Left ventricle myocardium inferior (tissue), 1 donor: ENCODE measurements around the gene ATP6V1F. TPM values are rescaled to one million over a fixed set of nuclear protein-coding genes. Genes with fewer than 3 reads are reported as not detected.

ENCODE experiments used
- DNase-seq: peaks from one replicate; pipeline ENCODE4 v3.0.0-alpha.2; 2020
- H3K27ac ChIP-seq: fragments of 200-600 bp; replicated peaks from 2 replicates; pipeline ENCODE4 v1.8.0; 2021
- H3K27me3 ChIP-seq: fragments of 200-600 bp; 2 replicates; pipeline ENCODE4 v1.8.0; 2021; ENCODE audit warnings: low read depth
- H3K36me3 ChIP-seq: fragments of 200-600 bp; 2 replicates; pipeline ENCODE4 v1.8.0; 2021
- H3K4me1 ChIP-seq: fragments of 200-600 bp; 2 replicates; pipeline ENCODE4 v1.8.0; 2021
- H3K4me3 ChIP-seq: fragments of 200-600 bp; 2 replicates; pipeline ENCODE4 v1.8.0; 2021; ENCODE audit warnings: mild to moderate bottlenecking, moderate library complexity
- H3K9me3 ChIP-seq: fragments of 200-600 bp; replicated peaks from 2 replicates; pipeline ENCODE4 v1.8.0; 2021
- intact Hi-C: fragments of 100-400 bp; cut with micrococcal nuclease; formaldehyde crosslinking; loops from one replicate; pipeline ENCODE4 v1.11.0; 2022
- total RNA-seq: library from RNA; stranded (reverse); fragmentation: NEBNext Ultra II Directional; extraction: Animal tissue kit (Norgen Biotek cat#: 25700); gene quantifications from one replicate; pipeline ENCODE4 v1.2.1, GENCODE V29; 2021
- TF ChIP-seq, protein P1 (sequence below): fragments of 200-600 bp; IDR thresholded peaks from 2 replicates; pipeline ENCODE4 v1.8.0; 2021; ENCODE audit warnings: antibody characterized with exemption, mild to moderate bottlenecking, borderline replicate concordance
- donor health status: DM: no; HTN: yes; CAD: no; lungs with severe emphysema.

ATP6V1F gene
- total RNA-seq, 1 donor from 2014 or later, result 101 TPM

DNA sequence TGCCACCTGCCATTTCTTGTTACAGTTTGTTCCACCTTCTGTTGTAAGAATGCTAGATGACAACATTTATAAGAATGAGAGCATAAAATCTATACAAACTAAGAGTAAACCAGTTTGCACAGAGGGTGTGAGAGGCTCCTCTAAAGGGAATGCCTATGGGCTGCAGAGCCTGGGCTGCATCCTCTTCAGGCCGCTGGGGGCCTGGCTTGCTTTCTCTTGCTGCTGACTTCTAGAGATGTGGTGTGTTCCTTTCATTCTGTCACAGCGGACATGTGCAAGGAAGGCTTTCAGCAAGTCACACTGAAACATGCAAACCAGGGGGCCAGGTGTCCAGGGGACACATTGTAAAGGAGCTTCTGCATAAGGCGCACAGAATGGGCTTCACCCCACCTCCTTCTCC lies 7.1 kb upstream of the ATP6V1F start:
- DNase-seq, result no peak
- Histone ChIP-seq H3K36me3 (peaks cover 66% of the 10 kb centered on the region), H3K27ac (peak overlapping the region; percentile 4), H3K4me1 (peaks cover 34% of the 10 kb centered on the region), H3K4me3 (no peak overlapping the region), H3K9me3 (no peaks in the 10 kb centered on the region), H3K27me3 (no peaks in the 10 kb centered on the region)
- TF ChIP-seq, protein P1, sequence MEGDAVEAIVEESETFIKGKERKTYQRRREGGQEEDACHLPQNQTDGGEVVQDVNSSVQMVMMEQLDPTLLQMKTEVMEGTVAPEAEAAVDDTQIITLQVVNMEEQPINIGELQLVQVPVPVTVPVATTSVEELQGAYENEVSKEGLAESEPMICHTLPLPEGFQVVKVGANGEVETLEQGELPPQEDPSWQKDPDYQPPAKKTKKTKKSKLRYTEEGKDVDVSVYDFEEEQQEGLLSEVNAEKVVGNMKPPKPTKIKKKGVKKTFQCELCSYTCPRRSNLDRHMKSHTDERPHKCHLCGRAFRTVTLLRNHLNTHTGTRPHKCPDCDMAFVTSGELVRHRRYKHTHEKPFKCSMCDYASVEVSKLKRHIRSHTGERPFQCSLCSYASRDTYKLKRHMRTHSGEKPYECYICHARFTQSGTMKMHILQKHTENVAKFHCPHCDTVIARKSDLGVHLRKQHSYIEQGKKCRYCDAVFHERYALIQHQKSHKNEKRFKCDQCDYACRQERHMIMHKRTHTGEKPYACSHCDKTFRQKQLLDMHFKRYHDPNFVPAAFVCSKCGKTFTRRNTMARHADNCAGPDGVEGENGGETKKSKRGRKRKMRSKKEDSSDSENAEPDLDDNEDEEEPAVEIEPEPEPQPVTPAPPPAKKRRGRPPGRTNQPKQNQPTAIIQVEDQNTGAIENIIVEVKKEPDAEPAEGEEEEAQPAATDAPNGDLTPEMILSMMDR, result no peak
- intact Hi-C loops, result no loop called here

DNA sequence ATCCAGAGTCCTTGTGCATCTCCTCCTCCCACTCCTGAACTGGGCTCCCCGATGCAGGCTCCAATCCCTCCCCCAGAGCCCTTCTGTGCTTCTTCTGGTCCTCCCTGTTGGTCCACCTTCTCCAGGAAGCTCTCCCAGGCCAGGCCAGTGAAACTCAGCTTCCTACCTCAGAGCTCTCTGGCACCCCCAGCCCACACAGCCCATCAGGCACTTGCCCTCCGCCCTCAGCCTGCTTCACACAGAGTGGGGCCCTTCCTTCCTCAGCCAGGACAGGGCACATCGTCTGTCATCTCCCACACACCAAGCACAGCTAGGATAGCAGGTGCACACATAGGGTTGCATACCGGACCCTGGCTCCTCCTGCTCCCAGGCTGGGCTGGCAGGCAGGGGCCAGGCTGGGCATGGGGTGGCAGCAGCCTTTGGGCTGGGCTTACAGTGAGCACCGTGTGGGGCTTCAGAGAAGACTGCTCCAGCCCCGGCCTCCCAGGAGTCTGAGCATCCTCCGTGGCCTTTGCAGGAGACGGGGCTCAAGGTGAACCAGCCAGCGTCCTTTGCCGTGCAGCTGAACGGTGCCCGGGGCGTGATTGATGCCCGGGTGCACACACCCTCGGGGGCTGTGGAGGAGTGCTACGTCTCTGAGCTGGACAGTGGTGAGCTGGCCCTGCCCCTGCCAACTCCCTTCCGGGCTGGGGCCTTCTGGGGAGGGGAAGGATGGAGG lies 6.5 kb upstream of the ATP6V1F start:
- peaks cover 60% of the 10 kb centered on the region for H3K36me3 ChIP-seq
- peaks cover 39% of the 10 kb centered on the region for H3K4me1 ChIP-seq
- H3K27ac ChIP-seq, result peak overlapping the region; percentile 30
- TF ChIP-seq, protein P1, result no peak
- DNase-seq, result no peak
- intact Hi-C loops, result no loop called here
- no peaks in the 10 kb centered on the region for H3K27me3 ChIP-seq
- no peak overlapping the region for H3K4me3 ChIP-seq
- H3K9me3 ChIP-seq, result no peaks in the 10 kb centered on the region

DNA sequence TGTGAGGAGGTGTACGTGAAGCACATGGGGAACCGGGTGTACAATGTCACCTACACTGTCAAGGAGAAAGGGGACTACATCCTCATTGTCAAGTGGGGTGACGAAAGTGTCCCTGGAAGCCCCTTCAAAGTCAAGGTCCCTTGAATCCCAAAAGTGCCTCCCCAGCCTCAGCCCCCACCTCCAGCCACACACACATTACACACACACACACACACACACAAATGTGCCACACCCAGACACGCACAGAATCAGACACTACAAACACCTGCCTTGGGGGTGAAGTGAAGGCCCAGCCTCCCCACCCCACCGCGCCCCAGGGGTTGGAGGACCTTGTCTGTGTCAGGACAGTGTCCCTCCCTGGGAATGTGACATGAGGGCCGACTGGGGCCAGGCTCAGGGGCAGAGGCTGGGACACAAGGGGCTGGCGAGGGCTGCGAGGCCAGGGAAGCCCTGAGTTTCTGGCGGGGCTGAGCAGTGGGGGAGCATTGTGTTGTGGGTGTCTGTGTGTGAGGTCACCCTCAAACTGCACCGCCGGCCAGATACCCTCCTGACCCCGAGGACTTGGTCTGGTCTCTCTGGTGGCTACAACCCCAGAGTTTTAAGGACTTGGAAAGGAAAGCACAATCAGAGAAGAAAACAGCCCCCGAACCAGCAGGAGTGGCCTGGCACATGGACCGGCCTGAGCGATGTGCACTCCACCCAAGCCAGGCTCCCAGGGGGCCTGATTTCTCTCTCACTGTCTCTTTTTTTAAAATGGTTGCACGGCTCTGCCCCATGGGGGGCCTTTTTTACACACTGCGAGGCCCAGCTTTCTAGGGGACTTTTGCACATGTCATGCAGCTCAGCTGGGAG lies 4.0 kb upstream of the ATP6V1F start:
- peak; percentile 62 for DNase-seq
- Histone ChIP-seq H3K27ac (peak overlapping the region; percentile 83), H3K36me3 (peaks cover 36% of the 10 kb centered on the region), H3K4me3 (no peak overlapping the region), H3K27me3 (no peaks in the 10 kb centered on the region), H3K4me1 (peaks cover 55% of the 10 kb centered on the region), H3K9me3 (no peaks in the 10 kb centered on the region)
- intact Hi-C loops, result no loop called here
- TF ChIP-seq, protein P1, result no peak

DNA sequence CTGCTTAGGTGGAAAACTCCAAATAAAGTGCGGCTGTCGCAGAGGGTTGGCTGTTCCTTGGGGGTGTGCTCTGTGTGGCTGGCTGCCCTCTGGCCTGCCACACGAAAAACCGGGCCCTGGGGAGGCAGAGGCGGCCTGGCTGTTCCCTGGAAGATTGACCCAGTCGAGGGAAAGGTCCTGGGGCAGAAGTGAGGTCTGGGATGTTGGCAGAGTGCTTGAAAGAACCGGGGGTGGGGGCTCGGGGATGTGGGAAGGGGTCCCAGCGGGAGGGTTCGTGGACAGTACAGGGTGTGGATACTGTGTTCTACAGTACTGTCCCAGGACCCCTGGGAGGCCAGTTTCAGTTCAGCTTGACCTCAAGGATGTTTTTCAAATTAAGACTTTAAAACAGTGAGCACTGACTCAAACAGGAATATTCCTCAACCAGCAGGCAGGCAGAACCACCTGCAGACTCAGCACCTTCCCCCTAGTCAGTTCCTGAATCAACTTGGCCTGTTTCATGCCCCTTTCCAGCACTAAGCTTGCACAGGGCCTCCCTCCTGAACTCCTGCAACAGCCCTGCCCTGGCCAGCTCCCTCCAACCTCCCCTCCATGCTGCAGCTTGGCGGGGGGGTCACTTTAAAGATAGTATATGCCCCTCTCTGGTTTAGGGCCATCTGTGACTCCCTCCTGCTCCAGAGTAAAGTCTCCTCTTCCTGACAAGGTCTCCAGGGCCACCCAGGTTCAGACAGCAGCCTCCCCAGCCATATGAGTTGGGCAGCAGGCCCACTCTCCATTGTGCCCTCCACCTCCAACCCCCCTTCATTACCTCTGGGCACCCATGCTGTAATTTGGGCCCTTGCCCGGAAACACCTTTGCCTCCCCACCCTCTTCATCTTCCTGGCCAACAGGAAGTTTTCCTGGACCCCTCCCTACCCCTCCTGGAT lies 3.2 kb upstream of the ATP6V1F start:
- peak; percentile 60 for DNase-seq
- peaks cover 27% of the 10 kb centered on the region for H3K36me3 ChIP-seq
- H3K9me3 ChIP-seq, result no peaks in the 10 kb centered on the region
- peaks cover 62% of the 10 kb centered on the region for H3K4me1 ChIP-seq
- peak overlapping the region; percentile 11 for H3K4me3 ChIP-seq
- intact Hi-C loops, result no loop called here
- H3K27ac ChIP-seq, result peak overlapping the region; percentile 83
- H3K27me3 ChIP-seq, result no peaks in the 10 kb centered on the region
- TF ChIP-seq, protein P1, result no peak
